Muscle of leg (tissue), 11 donors: ENCODE data around the gene TGFA. TPM values are rescaled to one million over a fixed set of nuclear protein-coding genes. Genes with fewer than 3 reads are reported as not detected.

Experiments used
- DNase-seq: peaks from one replicate; pipeline ENCODE4 v3.0.0; 2013
- H3K27ac ChIP-seq: one replicate; pipeline ENCODE4 v1.5.1; 2013; ENCODE audit warnings: mild to moderate bottlenecking, low read length, control low read depth
- H3K27me3 ChIP-seq: one replicate; pipeline ENCODE4 v1.6.1; 2013; ENCODE audit warnings: low read length; ENCODE audit not compliant: control insufficient read depth, insufficient read depth
- H3K36me3 ChIP-seq: one replicate; pipeline ENCODE4 v1.6.1; 2013; ENCODE audit warnings: low read length; ENCODE audit not compliant: control insufficient read depth, insufficient read depth
- H3K4me1 ChIP-seq: one replicate; pipeline ENCODE4 v1.6.1; 2013; ENCODE audit warnings: low read length; ENCODE audit not compliant: control insufficient read depth, insufficient read depth
- H3K4me3 ChIP-seq: one replicate; pipeline ENCODE4 v1.5.1; 2013; ENCODE audit warnings: low read length, control low read depth
- H3K9me3 ChIP-seq: replicated peaks from 2 replicates; pipeline ENCODE4 v1.6.1; 2013; ENCODE audit warnings: low read depth, low read length; ENCODE audit not compliant: control insufficient read depth
- WGBS: methylation state at CpG from one replicate; pipeline ENCODE4 v1.1.5; 2013; ENCODE audit warnings: missing lambda C conversion rate; ENCODE audit not compliant: insufficient coverage; 5-methylcytosine and 5-hydroxymethylcytosine counted together
- polyA plus RNA-seq, 8 donors: library from polyadenylated mRNA; unstranded; fragments of 120-200 nt; gene quantifications; one replicate each; pipeline versions ENCODE4 v1.2.1 to v1.2.3, GENCODE V29; 2013; ENCODE audit warnings: inconsistent platforms in 1 of 8, low replicate concordance in 1 of 8; ENCODE audit not compliant: insufficient read length in 8 of 8, insufficient read depth in 1 of 8
- total RNA-seq: library from RNA; stranded (reverse); fragments of 120-200 nt; gene quantifications from one replicate; pipeline ENCODE4 v1.2.4, GENCODE V29; 2013

The TGFA gene
- total and polyA plus RNA-seq, 9 donors: 0.28 to 1.2 (median 0.64) TPM

DNA sequence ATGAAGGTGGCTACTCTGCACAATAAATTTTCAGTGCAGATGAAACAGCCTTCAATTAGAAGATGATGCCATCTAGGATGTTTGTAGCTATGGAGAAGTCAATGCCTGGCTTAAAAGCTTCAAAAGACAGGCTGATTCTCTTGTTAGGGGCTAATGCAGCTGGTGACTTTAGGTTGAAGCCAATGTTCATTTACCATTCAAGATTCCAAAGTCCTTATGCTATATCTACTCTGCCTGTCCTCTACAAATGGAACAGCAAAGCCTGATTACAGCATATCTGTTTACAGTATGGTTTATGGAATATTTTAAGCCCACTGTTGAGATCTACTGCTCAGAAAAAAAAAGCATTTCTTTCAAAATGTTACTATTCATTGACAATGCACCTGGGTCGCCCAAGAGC lies 15.8 kb downstream of the TGFA start:
- Histone ChIP-seq H3K4me3 (no peak overlapping the region), H3K27me3 (peaks cover 6% of the 10 kb centered on the region), H3K4me1 (no peaks in the 10 kb centered on the region), H3K9me3 (no peaks in the 10 kb centered on the region), H3K36me3 (no peaks in the 10 kb centered on the region), H3K27ac (no peak overlapping the region)
- no CpG with 5 or more reads among the region's 1 CpG for WGBS
- no peak for DNase-seq

DNA sequence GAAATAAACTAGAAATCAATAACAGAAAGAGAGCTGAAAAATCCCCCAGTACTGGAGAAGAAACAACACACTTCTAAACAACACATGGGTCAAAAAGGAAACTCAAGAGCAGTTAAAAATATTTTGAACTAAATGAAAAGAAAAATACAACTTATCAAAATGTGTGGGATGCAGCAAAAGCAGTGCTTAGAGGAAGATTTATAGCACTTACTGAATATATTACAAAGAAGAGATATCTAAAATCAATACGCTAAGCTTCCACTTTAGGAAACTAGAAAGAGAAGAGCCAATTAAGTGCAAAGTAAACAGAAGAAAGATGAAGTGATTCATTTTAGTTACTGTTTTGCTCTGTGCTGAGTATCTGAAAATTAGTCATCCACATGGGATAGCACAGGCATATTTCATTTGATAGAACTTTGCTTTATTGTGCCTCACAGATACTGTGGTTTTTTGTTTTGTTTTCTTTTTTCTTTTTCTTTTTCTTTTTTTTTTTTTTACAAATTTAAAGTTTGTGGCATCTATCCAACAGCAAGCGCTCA lies 17.0 kb downstream of the TGFA start:
- no peak for DNase-seq

DNA sequence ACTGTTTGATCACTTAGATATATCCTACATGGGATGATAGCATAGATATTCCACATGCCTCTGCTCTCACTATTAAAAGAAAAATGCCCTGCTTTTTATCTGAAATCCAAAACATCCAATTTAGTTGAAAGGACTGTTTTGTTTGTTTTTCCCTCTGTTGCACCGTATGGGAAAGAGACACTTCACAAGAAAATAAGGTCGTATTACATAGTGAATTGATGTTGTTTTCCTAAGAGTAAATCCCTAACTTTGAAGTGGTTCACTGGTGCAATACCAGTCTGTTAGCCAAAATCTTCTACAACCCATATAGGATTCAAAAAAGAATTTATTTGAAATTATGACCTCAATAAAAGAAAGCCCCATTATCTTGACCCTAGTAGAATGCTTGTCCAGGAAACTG lies 18.1 kb downstream of the TGFA start:
- no peak for DNase-seq
- no peaks in the 10 kb centered on the region for H3K36me3 ChIP-seq
- no peak overlapping the region for H3K27ac ChIP-seq
- H3K4me1 ChIP-seq: no peaks in the 10 kb centered on the region
- no peak overlapping the region for H3K4me3 ChIP-seq
- no peaks in the 10 kb centered on the region for H3K27me3 ChIP-seq
- WGBS: no CpG with 5 or more reads among the region's 2 CpGs
- H3K9me3 ChIP-seq: no peaks in the 10 kb centered on the region

More for the DNA sequence above, 17.0 kb downstream of the TGFA start:
- peaks cover 3% of the 10 kb centered on the region for H3K27me3 ChIP-seq
- no peaks in the 10 kb centered on the region for H3K4me1 ChIP-seq
- H3K36me3 ChIP-seq: no peaks in the 10 kb centered on the region
- no peak overlapping the region for H3K4me3 ChIP-seq
- no peaks in the 10 kb centered on the region for H3K9me3 ChIP-seq
- WGBS: no CpG with 5 or more reads among the region's 2 CpGs
- no peak overlapping the region for H3K27ac ChIP-seq

DNA sequence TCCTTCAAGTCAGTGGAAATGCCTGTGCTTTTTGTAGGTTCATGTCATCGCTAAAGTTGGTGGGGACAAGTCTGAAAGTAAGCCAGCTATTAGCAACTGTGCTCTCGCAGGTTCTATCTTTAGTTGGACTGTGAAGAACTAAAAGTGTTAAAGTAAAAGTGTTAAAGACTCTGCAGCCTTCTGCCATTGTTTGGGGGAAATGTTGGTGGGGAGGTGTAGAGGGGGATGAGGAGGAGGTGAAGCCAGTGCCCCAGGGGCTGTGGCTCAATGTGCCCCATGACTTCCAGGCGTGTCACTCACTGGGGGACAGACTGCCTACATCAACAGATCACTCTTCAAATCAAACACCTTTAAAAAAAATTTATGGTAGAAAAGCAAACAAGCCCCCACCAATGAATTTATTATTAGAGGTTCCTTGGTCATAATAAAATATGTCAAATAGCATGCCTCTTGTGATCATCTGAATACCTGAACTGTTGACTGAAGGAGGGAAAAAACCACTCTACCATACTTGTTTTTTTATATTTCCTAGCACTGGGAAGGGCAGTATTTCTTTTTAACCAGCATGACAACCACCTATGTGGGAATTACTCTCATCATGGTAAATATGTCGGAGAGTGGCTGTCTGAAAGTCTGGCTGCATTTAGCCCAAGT lies 19.3 kb downstream of the TGFA start:
- Histone ChIP-seq H3K27me3 (no peaks in the 10 kb centered on the region), H3K27ac (no peak overlapping the region), H3K36me3 (no peaks in the 10 kb centered on the region), H3K4me3 (no peak overlapping the region), H3K9me3 (no peaks in the 10 kb centered on the region), H3K4me1 (no peaks in the 10 kb centered on the region)
- WGBS: 44% methylated on average over 2 of the region's 4 CpGs
- DNase-seq: no peak

DNA sequence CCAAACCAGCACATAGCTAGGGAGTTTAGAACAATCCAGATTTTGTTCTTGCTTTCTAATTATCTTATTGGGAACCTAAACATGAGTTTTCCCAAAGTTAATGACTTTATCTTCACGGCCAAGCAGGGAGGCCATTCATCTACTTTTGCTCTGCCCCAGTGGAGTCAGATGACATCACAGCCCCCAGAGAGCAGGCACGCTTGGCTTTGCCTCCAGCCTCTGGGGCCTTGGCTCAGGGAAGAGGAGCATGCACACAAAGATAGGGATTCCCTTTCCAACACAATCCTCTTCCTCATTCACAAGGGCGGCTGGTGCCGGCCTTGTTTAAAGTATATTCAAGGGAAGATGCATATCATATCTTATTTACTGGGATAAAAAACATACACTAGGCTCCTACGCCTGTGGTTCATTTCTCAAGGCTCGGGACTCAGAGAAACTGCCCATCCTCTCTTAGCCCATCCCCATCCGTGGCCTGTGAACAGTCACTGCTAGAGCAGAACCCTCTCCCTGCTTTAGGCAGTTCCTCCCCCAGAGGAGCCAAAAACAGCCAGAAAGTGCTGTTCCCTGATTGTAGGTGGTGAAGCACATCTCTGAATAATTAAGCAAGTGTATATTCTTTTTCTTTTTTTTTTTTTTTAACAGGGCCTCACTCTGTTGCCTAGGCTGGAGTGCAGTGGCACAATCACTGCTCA lies 21.2 kb downstream of the TGFA start:
- no peaks in the 10 kb centered on the region for H3K36me3 ChIP-seq
- no peak overlapping the region for H3K4me3 ChIP-seq
- 61% methylated on average over 2 of the region's 7 CpGs for WGBS
- no peaks in the 10 kb centered on the region for H3K9me3 ChIP-seq
- no peaks in the 10 kb centered on the region for H3K4me1 ChIP-seq
- no peak overlapping the region for H3K27ac ChIP-seq
- DNase-seq: no peak
- H3K27me3 ChIP-seq: no peaks in the 10 kb centered on the region

DNA sequence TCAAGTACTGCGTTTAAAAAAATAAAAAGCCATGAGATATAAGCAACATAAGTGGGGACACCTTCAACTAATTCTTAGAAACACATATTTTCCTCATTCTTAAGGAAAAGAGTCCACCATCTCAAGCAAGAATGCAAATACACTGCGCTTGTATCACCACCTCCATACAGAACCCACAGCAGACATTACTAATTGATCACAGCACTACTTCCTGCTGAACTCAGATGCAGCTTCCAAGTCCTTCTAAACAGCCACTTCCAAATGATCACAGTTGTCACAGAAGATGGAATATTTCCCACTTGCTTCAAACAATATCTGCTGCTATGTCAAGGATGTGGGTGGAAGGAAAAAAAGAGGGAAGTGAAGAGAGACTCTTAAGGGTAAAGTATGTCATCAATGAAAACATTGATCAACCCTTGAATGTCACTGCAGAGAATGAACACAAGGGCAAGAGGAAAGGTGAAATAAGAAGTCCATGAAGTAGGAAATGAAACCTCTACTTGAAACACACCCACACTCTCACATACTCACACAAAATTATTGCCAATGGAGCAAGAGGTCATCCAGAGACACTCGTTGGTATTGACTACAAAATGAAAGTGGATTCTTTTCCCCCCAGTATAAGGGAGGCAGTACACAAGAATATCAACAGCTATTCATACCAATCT lies 22.1 kb downstream of the TGFA start:
- H3K27ac ChIP-seq: no peak overlapping the region
- no peaks in the 10 kb centered on the region for H3K27me3 ChIP-seq
- H3K9me3 ChIP-seq: no peaks in the 10 kb centered on the region
- no peak for DNase-seq
- 100% methylated on average over 1 of the region's 3 CpGs for WGBS
- no peak overlapping the region for H3K4me3 ChIP-seq
- H3K4me1 ChIP-seq: no peaks in the 10 kb centered on the region
- no peaks in the 10 kb centered on the region for H3K36me3 ChIP-seq

DNA sequence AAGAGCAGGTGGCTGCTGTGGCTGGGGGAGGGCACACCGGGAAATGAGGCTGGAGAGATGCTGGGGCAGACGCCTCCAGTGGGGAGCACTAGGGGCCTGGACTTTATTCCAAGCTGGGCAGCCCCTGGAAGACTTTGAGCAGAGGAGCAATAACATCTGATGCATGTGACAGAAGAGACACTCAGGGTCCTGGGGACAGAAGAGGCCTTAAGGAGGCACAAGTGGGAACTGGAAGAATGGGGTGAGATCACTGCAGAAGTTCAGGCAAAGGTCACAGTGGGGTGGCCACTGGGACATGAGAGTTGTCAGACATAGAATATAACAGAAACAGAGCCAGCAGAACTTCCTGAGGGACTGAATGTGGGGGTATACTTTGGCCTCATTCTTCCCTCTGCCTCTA lies 24.0 kb downstream of the TGFA start:
- Histone ChIP-seq H3K9me3 (no peaks in the 10 kb centered on the region), H3K4me3 (no peak overlapping the region), H3K36me3 (no peaks in the 10 kb centered on the region), H3K27me3 (no peaks in the 10 kb centered on the region), H3K4me1 (no peaks in the 10 kb centered on the region), H3K27ac (no peak overlapping the region)
- WGBS: 92% methylated on average over 2 of the region's 2 CpGs
- no peak for DNase-seq

DNA sequence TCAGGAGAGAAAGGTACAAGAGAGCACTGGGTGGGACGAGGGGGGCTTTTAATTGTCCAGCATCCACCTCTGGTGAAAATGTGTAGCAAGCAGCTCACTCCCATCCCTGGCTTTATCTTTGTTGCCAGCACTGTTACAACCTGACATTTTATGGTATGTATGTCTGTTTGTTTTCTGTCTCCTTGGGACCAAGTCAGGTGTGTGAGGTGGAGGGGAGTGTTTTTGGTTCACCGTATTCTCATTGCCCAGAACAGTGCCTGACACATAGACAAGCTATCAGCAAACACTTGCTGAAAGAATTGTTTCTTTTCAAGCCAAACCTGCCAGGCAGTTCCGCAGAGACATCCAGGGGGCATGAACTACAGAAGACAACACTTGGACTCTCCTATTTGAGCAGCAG lies 24.7 kb downstream of the TGFA start:
- WGBS: no CpG with 5 or more reads among the region's 3 CpGs
- no peak for DNase-seq
- Histone ChIP-seq H3K4me3 (no peak overlapping the region), H3K9me3 (no peaks in the 10 kb centered on the region), H3K27me3 (no peaks in the 10 kb centered on the region), H3K27ac (no peak overlapping the region), H3K4me1 (no peaks in the 10 kb centered on the region), H3K36me3 (no peaks in the 10 kb centered on the region)

DNA sequence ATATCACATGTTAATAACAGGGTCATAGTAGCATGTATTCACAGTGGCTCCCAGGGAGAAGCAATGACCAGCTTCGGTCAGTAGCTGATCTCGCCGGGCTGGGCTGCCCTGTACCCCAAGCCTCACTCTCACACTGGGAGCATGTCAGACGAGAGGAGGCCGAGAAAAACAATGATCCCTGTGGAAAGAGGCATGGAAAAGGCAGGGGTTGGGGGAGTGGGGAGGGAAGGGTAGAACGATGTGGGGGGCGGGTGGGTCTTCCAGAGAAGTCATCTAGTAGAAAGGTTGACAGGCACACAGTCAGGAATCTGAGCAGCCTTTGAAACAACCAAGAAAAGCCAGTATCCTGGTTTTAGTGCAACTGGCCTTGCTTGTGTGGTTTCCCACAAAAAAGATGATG lies 25.4 kb downstream of the TGFA start:
- Histone ChIP-seq H3K4me3 (no peak overlapping the region), H3K36me3 (no peaks in the 10 kb centered on the region), H3K9me3 (no peaks in the 10 kb centered on the region), H3K27me3 (no peaks in the 10 kb centered on the region), H3K27ac (no peak overlapping the region), H3K4me1 (no peaks in the 10 kb centered on the region)
- 56% methylated on average over 2 of the region's 7 CpGs for WGBS
- DNase-seq: no peak

DNA sequence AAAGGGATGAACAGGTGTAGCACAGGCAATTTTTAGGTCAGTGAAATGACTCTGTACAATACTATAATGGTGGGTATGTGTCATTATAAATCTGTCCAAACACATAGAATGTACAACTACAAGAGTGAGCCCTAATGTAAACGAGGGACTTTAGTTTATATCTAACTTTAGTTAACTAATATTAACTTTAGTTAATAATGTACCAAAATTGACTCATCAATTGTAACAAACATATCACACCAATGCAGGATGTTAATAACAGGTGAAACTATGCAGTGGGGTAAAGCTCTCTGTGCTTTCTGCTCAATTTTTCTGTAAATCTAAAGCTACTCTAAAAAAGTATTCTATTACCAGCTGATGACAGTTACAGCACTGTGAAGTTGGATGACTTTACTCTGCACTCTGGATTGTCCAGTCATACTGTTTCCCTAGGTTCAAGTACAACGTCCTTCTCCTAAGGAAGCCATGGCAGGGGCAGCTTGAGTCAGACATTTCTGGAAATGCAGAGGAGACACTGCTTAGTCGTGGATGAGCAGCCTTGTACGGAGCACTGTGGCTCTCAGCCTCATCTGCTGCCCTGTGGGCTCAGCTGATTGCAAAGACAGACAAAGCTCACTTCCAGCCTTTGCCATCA lies 26.1 kb downstream of the TGFA start:
- no peak overlapping the region for H3K27ac ChIP-seq
- no peaks in the 10 kb centered on the region for H3K36me3 ChIP-seq
- H3K27me3 ChIP-seq: no peaks in the 10 kb centered on the region
- WGBS: 47% methylated on average over 2 of the region's 4 CpGs
- no peaks in the 10 kb centered on the region for H3K4me1 ChIP-seq
- no peak overlapping the region for H3K4me3 ChIP-seq
- H3K9me3 ChIP-seq: no peaks in the 10 kb centered on the region
- DNase-seq: no peak
